ENCODE measurements around the gene COLEC11.

COLEC11 gene

DNA sequence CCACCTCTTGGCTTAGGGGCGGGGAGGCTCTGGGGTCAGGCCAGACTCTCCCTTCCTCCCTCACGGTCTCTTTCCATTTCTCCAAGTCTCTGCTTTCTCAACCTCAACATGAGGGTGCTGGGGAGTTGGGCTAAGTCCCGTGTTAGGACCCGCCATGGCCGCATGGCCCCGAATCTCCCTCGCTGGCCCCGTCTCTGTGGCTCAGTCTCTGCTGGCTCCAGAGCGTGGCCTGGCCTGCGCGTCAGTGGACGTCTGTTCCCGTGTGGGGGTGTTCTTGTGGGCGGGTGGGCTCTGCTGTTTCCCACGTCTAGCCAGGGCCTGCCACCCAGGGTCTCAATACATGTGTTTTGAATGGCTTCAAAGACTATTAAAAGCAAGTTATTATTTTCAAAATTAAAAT lies 75.5 kb downstream of the COLEC11 start:
- Histone ChIP-seq H3K36me3 (ENCODE audit: control insufficient read depth, insufficient read depth, low read length) (no peaks in the 10 kb centered on the region), H3K4me3 (replicated peaks; ENCODE audit: low read depth, low read length) (no peak overlapping the region), H3K27me3 (replicated peaks; ENCODE audit: control insufficient read depth, insufficient read depth, low read length) (no peaks in the 10 kb centered on the region)
- TF ChIP-seq, protein P1, sequence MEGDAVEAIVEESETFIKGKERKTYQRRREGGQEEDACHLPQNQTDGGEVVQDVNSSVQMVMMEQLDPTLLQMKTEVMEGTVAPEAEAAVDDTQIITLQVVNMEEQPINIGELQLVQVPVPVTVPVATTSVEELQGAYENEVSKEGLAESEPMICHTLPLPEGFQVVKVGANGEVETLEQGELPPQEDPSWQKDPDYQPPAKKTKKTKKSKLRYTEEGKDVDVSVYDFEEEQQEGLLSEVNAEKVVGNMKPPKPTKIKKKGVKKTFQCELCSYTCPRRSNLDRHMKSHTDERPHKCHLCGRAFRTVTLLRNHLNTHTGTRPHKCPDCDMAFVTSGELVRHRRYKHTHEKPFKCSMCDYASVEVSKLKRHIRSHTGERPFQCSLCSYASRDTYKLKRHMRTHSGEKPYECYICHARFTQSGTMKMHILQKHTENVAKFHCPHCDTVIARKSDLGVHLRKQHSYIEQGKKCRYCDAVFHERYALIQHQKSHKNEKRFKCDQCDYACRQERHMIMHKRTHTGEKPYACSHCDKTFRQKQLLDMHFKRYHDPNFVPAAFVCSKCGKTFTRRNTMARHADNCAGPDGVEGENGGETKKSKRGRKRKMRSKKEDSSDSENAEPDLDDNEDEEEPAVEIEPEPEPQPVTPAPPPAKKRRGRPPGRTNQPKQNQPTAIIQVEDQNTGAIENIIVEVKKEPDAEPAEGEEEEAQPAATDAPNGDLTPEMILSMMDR (IDR thresholded peaks at IDR 0.05; ENCODE audit: insufficient read depth, low read length, poor library complexity, severe bottlenecking), result no peak
- no peak for DNase-seq (ENCODE audit: extremely low read depth, insufficient read length)

DNA sequence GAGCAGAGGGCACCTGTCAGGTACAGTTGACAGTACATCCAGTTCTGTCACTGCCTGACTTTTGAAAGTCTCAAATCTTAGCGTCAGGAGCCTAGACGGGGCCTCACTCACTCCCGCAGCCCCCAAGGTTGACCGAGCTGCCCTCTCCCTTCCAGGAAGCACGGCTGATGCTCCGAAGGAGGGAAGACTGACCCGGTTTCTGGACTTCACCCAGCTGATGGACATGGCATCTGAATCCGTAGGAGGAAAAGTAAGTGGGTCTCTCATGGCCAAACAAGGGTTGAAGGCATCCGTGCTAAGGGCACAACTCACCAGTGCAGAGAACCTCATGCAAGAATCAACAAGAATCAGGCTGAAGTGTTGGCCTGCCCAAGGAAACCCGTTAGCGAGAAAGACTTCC lies 76.0 kb downstream of the COLEC11 start:
- TF ChIP-seq, protein P1 (IDR thresholded peaks at IDR 0.05; ENCODE audit: insufficient read depth, low read length, poor library complexity, severe bottlenecking), result no peak
- DNase-seq (ENCODE audit: extremely low read depth, insufficient read length), result no peak
- H3K36me3 ChIP-seq (ENCODE audit: control insufficient read depth, insufficient read depth, low read length), result no peaks in the 10 kb centered on the region
- H3K27me3 ChIP-seq (replicated peaks; ENCODE audit: control insufficient read depth, insufficient read depth, low read length), result no peaks in the 10 kb centered on the region
- no peak overlapping the region for H3K4me3 ChIP-seq (replicated peaks; ENCODE audit: low read depth, low read length)

DNA sequence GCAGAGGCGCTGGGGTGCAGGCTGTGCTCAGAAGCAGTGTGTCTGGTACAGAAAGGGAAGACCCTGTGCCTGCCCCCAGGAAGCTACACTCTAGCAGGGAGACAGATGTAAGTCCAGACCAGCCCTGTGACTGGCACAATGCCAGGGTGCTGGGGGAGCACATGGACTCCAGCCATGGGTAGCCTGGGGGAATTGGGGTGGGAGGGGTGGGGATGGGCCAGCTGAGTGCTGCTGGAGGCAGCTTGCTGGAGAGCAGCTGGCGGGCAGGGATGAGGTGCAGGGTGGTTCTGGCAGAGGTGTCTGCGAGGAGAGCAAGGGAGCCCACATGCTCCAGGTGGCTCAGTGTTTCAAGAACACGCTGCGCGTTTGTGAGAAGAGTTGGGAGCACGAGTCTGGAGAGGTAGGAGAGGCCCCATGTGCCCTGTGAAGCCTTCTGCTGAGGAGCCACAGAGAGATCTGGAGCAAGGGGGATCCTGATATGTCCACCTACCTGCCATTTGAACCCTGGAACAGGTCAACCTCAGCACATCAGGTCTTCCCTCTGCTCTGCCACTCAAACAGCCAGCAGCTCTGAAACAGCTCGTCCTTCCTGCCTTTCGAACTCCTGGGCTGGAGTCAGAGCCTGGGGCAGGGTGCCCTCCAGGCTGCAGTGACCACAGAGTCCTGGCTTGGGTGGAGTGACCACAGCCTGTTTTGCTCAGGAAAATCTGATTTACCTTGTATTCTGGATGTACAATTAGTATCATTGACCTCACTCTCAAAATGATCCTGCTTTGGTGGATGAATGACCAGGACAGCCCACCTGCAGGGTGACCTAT lies 78.2 kb downstream of the COLEC11 start:
- no peak for DNase-seq (ENCODE audit: extremely low read depth, insufficient read length)
- Histone ChIP-seq H3K27me3 (replicated peaks; ENCODE audit: control insufficient read depth, insufficient read depth, low read length) (no peaks in the 10 kb centered on the region), H3K36me3 (ENCODE audit: control insufficient read depth, insufficient read depth, low read length) (no peaks in the 10 kb centered on the region), H3K4me3 (replicated peaks; ENCODE audit: low read depth, low read length) (no peak overlapping the region)
- TF ChIP-seq, protein P1 (IDR thresholded peaks at IDR 0.05; ENCODE audit: insufficient read depth, low read length, poor library complexity, severe bottlenecking), result no peak

- no peak for DNase-seq (ENCODE audit: extremely low read depth, insufficient read length)
- no peaks in the 10 kb centered on the region for H3K36me3 ChIP-seq (ENCODE audit: control insufficient read depth, insufficient read depth, low read length)
- no peaks in the 10 kb centered on the region for H3K27me3 ChIP-seq (replicated peaks; ENCODE audit: control insufficient read depth, insufficient read depth, low read length)
- H3K4me3 ChIP-seq (replicated peaks; ENCODE audit: low read depth, low read length), result no peak overlapping the region
- TF ChIP-seq, protein P1 (IDR thresholded peaks at IDR 0.05; ENCODE audit: insufficient read depth, low read length, poor library complexity, severe bottlenecking), result no peak
Measured at GRCh38 chr2:3674066-3674845, 79.3 kb downstream of the COLEC11 start.

DNA sequence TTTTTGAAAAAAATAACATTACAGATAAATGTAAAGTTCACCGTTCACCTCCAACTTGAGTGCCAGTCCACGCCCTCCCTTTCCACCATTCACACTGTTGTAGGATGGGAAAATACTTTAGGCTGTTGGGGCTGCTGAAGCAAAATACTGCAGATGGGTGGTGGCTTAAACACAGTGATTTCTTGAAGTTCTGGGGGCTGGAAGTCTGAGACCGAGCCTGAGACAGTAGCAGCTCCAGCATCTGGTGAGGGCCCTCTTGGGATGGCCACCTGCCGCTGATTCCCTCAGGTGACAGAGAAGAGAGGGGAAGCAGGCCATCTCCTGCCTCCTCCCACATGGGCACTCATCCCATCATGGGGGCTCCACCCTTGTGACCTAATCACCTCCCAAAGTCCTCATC lies 80.8 kb downstream of the COLEC11 start:
- Histone ChIP-seq H3K36me3 (ENCODE audit: control insufficient read depth, insufficient read depth, low read length) (no peaks in the 10 kb centered on the region), H3K27me3 (replicated peaks; ENCODE audit: control insufficient read depth, insufficient read depth, low read length) (no peaks in the 10 kb centered on the region; the same call in 1 of the 2 replicates), H3K4me3 (replicated peaks; ENCODE audit: low read depth, low read length) (no peak overlapping the region)
- DNase-seq (ENCODE audit: extremely low read depth, insufficient read length), result no peak
- TF ChIP-seq, protein P1 (IDR thresholded peaks at IDR 0.05; ENCODE audit: insufficient read depth, low read length, poor library complexity, severe bottlenecking), result no peak

Data from GM06990 (cell line).